Esophagus squamous epithelium (tissue), 5 donors: ENCODE data around the gene FGF1. TPM values are rescaled to one million over a fixed set of nuclear protein-coding genes. Genes with fewer than 3 reads are reported as not detected.

Source experiments
- DNase-seq: peaks from one replicate; lab custom pipeline; 2025; lab: John Stamatoyannopoulos, UW
- H3K27ac ChIP-seq, 4 donors: fragments of 200-600 bp; sonication (generic); one replicate each; pipeline ENCODE4 v1.5.1; 2016 to 2019; ENCODE audit warnings: mild to moderate bottlenecking in 1 of 4
- H3K27me3 ChIP-seq, 4 donors: fragments of 200-600 bp; sonication (generic); 1 replicate in 3 of 4; 2 replicates in 1 of 4; pipeline versions ENCODE4 v1.5.1 to v1.6.0; 2017 to 2021; ENCODE audit warnings: antibody characterized with exemption in 1 of 4
- H3K36me3 ChIP-seq, 3 donors: fragments of 200-600 bp; sonication (generic); one replicate each; pipeline ENCODE4 v1.5.1; 2016 to 2019
- H3K4me1 ChIP-seq, 3 donors: fragments of 200-600 bp; sonication (generic); one replicate each; pipeline ENCODE4 v1.5.1; 2017 to 2019
- H3K4me3 ChIP-seq, 4 donors: fragments of 200-600 bp; sonication (generic); 1 replicate in 3 of 4; 2 replicates in 1 of 4; pipeline ENCODE4 v1.5.1; 2016 to 2019; ENCODE audit warnings: mild to moderate bottlenecking in 2 of 4, moderate library complexity in 1 of 4
- H3K9me3 ChIP-seq, 3 donors: fragments of 200-600 bp; sonication (generic); one replicate each; pipeline ENCODE4 v1.5.1; 2016 to 2019
- POLR2A ChIP-seq, 4 donors: fragments of 450-650 bp; IDR thresholded peaks; one replicate each; pipeline ENCODE4 v1.6.1; 2017; ENCODE audit warnings: antibody characterized with exemption in 4 of 4, mild to moderate bottlenecking in 4 of 4, moderate library complexity in 3 of 4
- WGBS, 2 donors: methylation state at CpG; one replicate each; pipeline ENCODE4 v1.1.5; 2018; 5-methylcytosine and 5-hydroxymethylcytosine counted together
- intact Hi-C: fragments of 100-400 bp; cut with DNase I; formaldehyde crosslinking; loops from one replicate; pipeline ENCODE4 v1.15.0; 2022
- total RNA-seq, 4 donors: library from RNA; depleted of rRNA; stranded (reverse); fragments of >200 nt; gene quantifications; one replicate each; pipeline ENCODE4 v1.1.0, GENCODE V29; 2016
- TF ChIP-seq, protein P1 (sequence below), 6 experiments: fragments of 450-650 bp in 4 of 6; fragments of 200-600 bp in 2 of 6; sonication (generic) in 2 of 6; IDR thresholded peaks; one replicate each; pipeline ENCODE4 v1.5.1; 2016 to 2019; ENCODE audit warnings: antibody characterized with exemption in 6 of 6, mild to moderate bottlenecking in 4 of 6, moderate library complexity in 4 of 6
- donor health status: DM: yes; HTN: yes; CAD: no.

The FGF1 gene
- total RNA-seq, 4 donors from 2014 or later, result 0.38 to 2.4 (median 1.6) TPM; not detected in 1

DNA sequence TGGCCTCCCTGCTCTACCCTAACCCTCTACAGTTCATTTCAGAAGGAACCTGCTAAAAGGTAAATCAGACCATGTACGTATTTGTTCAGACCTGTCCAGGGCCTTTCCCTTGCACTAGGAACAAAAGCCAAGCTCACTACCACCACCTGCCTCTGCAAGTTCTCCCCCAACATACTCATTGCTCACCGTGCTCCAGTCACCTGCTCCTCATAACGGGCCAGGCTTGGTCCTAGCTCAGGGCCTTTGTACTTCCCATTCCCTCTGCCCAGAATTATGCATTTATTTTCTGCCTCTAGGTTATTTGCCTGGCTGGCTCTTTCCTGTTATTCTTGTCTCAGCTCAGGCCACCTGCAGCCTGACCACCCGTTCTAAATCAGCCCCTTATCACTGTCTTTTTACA, 4.8 kb upstream of the FGF1 start:
- no peak for DNase-seq
- peaks cover 0 to 3% (median 0%) of the 10 kb centered on the region in 4 donors for H3K27me3 ChIP-seq
- no peak overlapping the region for H3K4me3 ChIP-seq
- H3K4me1 ChIP-seq, result peaks cover 12 to 33% (median 13%) of the 10 kb centered on the region in 3 donors
- H3K36me3 ChIP-seq, result no peaks in the 10 kb centered on the region
- no peaks in the 10 kb centered on the region for H3K9me3 ChIP-seq
- 30 to 42% methylated on average over 4 of the region's 4 CpGs for WGBS, 2 donors
- H3K27ac ChIP-seq, result no peak overlapping the region
- intact Hi-C loops, result no loop called here
- TF ChIP-seq, protein P1, sequence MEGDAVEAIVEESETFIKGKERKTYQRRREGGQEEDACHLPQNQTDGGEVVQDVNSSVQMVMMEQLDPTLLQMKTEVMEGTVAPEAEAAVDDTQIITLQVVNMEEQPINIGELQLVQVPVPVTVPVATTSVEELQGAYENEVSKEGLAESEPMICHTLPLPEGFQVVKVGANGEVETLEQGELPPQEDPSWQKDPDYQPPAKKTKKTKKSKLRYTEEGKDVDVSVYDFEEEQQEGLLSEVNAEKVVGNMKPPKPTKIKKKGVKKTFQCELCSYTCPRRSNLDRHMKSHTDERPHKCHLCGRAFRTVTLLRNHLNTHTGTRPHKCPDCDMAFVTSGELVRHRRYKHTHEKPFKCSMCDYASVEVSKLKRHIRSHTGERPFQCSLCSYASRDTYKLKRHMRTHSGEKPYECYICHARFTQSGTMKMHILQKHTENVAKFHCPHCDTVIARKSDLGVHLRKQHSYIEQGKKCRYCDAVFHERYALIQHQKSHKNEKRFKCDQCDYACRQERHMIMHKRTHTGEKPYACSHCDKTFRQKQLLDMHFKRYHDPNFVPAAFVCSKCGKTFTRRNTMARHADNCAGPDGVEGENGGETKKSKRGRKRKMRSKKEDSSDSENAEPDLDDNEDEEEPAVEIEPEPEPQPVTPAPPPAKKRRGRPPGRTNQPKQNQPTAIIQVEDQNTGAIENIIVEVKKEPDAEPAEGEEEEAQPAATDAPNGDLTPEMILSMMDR (IDR thresholded peaks at IDR 0.05), result peak in 1 of 6 experiments; percentile 16
- no peak for TF ChIP-seq POLR2A (IDR thresholded peaks at IDR 0.05)

DNA sequence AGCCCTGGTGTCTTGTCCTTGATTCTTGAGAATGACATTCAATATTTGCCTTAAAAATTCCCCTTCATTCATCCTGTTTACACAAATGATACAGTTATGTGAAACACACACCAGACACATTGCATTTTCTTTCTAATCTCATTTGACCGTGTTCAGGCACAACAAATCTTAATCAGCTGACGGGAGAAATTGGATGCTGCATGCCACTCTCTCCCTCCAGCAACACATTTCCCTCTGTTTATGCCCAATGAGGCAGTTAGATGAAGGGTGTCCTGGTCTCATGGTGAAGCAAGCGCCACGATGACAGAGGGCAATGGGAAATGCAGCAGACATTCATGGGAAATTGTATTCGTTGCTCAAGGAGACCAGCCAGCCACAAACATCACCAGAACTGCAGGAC, 3.2 kb upstream of the FGF1 start:
- no peak for TF ChIP-seq POLR2A (IDR thresholded peaks at IDR 0.05)
- TF ChIP-seq, protein P1 (IDR thresholded peaks at IDR 0.05), result no peak
- Histone ChIP-seq H3K4me3 (no peak overlapping the region), H3K27ac (no peak overlapping the region), H3K36me3 (no peaks in the 10 kb centered on the region), H3K27me3 (no peaks in the 10 kb centered on the region), H3K4me1 (peaks cover 23 to 49% (median 27%) of the 10 kb centered on the region in 3 donors), H3K9me3 (no peaks in the 10 kb centered on the region)
- 79 to 87% methylated on average over 5 of the region's 5 CpGs for WGBS, 2 donors
- intact Hi-C loops, result no loop called here
- DNase-seq, result no peak

DNA sequence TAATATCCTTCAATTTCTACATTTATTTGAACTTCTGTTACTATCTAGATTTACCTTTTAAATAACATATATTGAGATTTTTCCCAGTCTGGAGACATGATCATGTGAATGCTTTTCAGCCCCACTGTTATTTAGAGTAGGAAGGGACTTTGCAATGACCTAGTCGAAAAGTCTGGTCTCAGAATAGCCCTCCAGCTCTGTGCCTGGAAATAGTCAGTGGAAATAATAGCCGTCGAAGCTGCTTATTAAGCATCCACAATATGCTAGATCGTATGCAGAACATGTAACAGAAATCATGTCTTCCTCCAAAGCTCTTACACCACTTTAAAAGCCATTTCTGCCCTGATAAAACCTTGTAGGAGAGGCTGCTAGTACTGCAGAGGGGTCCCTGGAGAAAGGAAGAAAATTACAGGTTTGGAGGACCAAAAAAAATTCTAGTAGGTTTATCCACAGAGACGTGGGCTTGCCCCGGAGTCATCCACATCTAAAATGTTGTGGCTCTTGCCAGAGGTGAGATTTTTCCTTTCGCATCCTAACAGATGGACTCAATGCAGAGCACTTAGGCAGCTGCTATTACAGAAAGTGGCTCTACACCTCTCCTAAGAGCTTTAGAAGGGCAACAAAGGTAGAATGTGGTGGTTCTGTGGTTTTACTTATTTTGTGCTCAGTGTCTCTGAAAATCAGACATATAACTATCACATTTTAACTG, 2.5 kb upstream of the FGF1 start:
- Histone ChIP-seq H3K27ac (no peak overlapping the region), H3K4me1 (peaks cover 23 to 53% (median 27%) of the 10 kb centered on the region in 3 donors), H3K9me3 (no peaks in the 10 kb centered on the region), H3K4me3 (no peak overlapping the region), H3K27me3 (no peaks in the 10 kb centered on the region), H3K36me3 (no peaks in the 10 kb centered on the region)
- intact Hi-C loops, result no loop called here
- TF ChIP-seq, protein P1 (IDR thresholded peaks at IDR 0.05), result no peak
- TF ChIP-seq POLR2A (IDR thresholded peaks at IDR 0.05), result no peak
- DNase-seq, result no peak
- 83 to 86% methylated on average over 5 to 7 of the region's 7 CpGs for whole genome bisulfite sequencing, 2 donors

DNA sequence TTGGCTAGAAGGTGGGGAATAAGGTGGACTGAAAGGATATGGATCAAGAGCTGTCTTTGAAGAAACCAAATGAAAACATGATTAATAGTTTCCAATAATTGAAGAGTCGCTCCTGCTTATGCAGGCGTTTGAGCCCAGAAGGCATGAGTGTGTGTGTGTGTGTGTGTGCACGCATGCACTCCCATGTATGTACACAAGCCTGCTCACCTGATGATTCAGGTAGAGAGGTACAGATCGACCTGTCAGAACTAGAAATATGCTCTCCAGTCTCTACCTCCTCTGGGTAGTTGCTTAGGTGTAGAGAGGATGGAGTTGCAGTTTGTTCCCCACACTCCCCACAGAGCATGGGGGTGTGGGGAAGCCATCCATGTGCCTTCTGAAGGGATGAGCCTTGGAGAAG, 1.1 kb upstream of the FGF1 start:
- peak overlapping the region in 2 of 4 donors; percentile 60 to 79 for H3K27ac ChIP-seq
- no peaks in the 10 kb centered on the region for H3K27me3 ChIP-seq
- TF ChIP-seq, protein P1 (IDR thresholded peaks at IDR 0.05), result no peak
- no peak for TF ChIP-seq POLR2A (IDR thresholded peaks at IDR 0.05)
- intact Hi-C loops, result no loop called here
- peaks cover 23 to 57% (median 27%) of the 10 kb centered on the region in 3 donors for H3K4me1 ChIP-seq
- 24 to 40% methylated on average over 4 of the region's 4 CpGs for WGBS, 2 donors
- no peak overlapping the region for H3K4me3 ChIP-seq
- H3K36me3 ChIP-seq, result no peaks in the 10 kb centered on the region
- H3K9me3 ChIP-seq, result no peaks in the 10 kb centered on the region
- no peak for DNase-seq

DNA sequence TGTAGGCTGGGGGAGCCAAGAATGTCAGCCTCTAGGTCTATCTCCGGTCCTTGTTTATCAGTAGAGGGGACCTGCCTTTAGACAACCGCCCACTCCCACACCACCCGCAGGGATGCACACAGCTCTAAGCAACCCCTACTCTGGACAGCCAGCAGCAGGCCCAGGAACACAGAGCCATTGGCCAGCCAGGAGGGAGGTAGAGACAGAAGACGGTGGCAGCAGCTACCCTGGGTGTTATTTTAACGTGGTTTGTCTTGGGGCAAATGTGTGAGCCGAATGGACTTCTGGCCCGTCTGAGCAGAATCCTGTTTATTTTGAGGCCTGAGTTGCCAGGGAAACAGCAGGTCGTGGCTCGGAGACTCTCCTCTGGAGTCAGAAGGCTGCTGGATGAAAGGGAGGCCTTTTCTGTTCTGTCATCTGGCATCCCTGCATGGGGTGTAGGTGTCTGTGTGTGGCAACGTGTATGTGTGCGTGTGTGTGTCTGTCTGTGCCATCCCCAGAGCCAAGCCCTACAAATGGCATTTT, 382 bp upstream of the FGF1 start:
- Histone ChIP-seq H3K27me3 (no peaks in the 10 kb centered on the region), H3K36me3 (no peaks in the 10 kb centered on the region), H3K4me1 (peaks cover 23 to 60% (median 30%) of the 10 kb centered on the region in 3 donors), H3K27ac (peak overlapping the region; percentile 0 to 79 (median 39)), H3K4me3 (no peak overlapping the region), H3K9me3 (no peaks in the 10 kb centered on the region)
- DNase-seq, result no peak
- intact Hi-C loops, result no loop called here
- WGBS, 2 donors, result 32 to 33% methylated on average over 1 to 6 of the region's 11 CpGs
- no peak for TF ChIP-seq POLR2A (IDR thresholded peaks at IDR 0.05)
